KMS-11 (cell line): ENCODE measurements around the gene CALHM4.

ENCODE experiments used
- H2AFZ ChIP-seq: fragments of 200-600 bp; sonication (generic); 2 replicates; pipeline ENCODE4 v1.6.1; 2016; ENCODE audit warnings: antibody characterized with exemption, mixed run types, low read depth
- H3K27ac ChIP-seq: fragments of 200-600 bp; sonication (generic); 2 replicates; pipeline ENCODE4 v1.6.1; 2016; ENCODE audit warnings: mild to moderate bottlenecking, mixed run types
- H3K27me3 ChIP-seq: fragments of 200-600 bp; sonication (generic); 2 replicates; pipeline ENCODE4 v1.6.1; 2017; ENCODE audit warnings: mild to moderate bottlenecking, low read depth, mixed run types, moderate library complexity; ENCODE audit not compliant: insufficient read depth
- H3K36me3 ChIP-seq: fragments of 200-600 bp; sonication (generic); 2 replicates; pipeline ENCODE4 v1.6.1; 2017; ENCODE audit warnings: mild to moderate bottlenecking, mixed run types; ENCODE audit not compliant: insufficient read depth
- H3K4me1 ChIP-seq: fragments of 200-600 bp; sonication (generic); 2 replicates; pipeline ENCODE4 v1.6.1; 2016; ENCODE audit warnings: mild to moderate bottlenecking, low read depth, mixed run types; ENCODE audit not compliant: poor library complexity, severe bottlenecking
- H3K4me2 ChIP-seq: fragments of 200-600 bp; sonication (generic); 2 replicates; pipeline ENCODE4 v1.7.0; 2016; ENCODE audit warnings: mild to moderate bottlenecking, mixed run types
- H3K4me3 ChIP-seq: fragments of 200-600 bp; sonication (generic); IDR thresholded peaks from 2 replicates; pipeline ENCODE4 v1.6.1; 2017; ENCODE audit warnings: low read depth, low read length, mixed read lengths; ENCODE audit not compliant: insufficient read depth
- H3K79me2 ChIP-seq: fragments of 200-600 bp; sonication (generic); 2 replicates; pipeline ENCODE4 v1.6.1; 2016; ENCODE audit warnings: low read depth, mixed run types; ENCODE audit not compliant: insufficient read depth
- H3K9ac ChIP-seq: fragments of 200-600 bp; sonication (generic); 2 replicates; pipeline ENCODE4 v1.6.1; 2016; ENCODE audit warnings: mild to moderate bottlenecking, mixed run types
- H4K20me1 ChIP-seq: fragments of 200-600 bp; sonication (generic); 2 replicates; pipeline ENCODE4 v1.6.1; 2016; ENCODE audit warnings: mild to moderate bottlenecking, mixed run types; ENCODE audit not compliant: insufficient read depth
- TF ChIP-seq, protein P1 (sequence below): fragments of 200-600 bp; sonication (generic); conservative IDR thresholded peaks from 2 replicates; pipeline ENCODE4 v1.6.1; 2017; ENCODE audit warnings: low read depth, mild to moderate bottlenecking, antibody characterized with exemption, low read length, moderate library complexity, mixed read lengths

CALHM4 gene

DNA sequence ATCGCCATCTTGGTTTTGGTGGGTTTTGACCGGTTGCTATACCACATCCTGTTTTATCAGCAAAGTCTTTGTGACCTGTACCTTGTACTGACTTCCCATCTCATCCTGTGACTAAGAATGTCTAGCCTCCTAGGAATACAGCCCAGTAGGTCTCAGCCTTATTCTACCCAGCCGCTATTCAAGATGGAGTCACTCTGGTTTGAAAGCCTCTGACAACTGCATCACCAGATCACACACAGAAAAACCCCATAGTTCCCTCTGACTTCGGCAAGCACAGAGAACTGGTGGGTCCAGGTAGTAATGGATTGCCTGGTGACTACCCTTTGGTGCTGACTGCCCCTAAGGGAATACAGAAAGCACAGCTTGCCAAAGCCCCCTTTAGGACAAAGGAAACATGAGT is 52.4 kb downstream of the CALHM4 start:
- Histone ChIP-seq H4K20me1 (no peaks in the 10 kb centered on the region), H3K79me2 (no peaks in the 10 kb centered on the region), H2AFZ (no peak overlapping the region), H3K4me3 (no peak overlapping the region), H3K36me3 (no peaks in the 10 kb centered on the region), H3K27ac (no peak overlapping the region), H3K4me1 (no peaks in the 10 kb centered on the region), H3K9ac (no peak overlapping the region), H3K4me2 (no peak overlapping the region), H3K27me3 (no peaks in the 10 kb centered on the region)
- TF ChIP-seq, protein P1, sequence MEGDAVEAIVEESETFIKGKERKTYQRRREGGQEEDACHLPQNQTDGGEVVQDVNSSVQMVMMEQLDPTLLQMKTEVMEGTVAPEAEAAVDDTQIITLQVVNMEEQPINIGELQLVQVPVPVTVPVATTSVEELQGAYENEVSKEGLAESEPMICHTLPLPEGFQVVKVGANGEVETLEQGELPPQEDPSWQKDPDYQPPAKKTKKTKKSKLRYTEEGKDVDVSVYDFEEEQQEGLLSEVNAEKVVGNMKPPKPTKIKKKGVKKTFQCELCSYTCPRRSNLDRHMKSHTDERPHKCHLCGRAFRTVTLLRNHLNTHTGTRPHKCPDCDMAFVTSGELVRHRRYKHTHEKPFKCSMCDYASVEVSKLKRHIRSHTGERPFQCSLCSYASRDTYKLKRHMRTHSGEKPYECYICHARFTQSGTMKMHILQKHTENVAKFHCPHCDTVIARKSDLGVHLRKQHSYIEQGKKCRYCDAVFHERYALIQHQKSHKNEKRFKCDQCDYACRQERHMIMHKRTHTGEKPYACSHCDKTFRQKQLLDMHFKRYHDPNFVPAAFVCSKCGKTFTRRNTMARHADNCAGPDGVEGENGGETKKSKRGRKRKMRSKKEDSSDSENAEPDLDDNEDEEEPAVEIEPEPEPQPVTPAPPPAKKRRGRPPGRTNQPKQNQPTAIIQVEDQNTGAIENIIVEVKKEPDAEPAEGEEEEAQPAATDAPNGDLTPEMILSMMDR, result no peak
